HG02798 (cell line): ENCODE results near the gene PHACTR3.

Source experiments
- ATAC-seq: cut with Tn5 transposase; IDR thresholded peaks from one replicate; pipeline ENCODE4 v1.9.1; 2021; ENCODE audit warnings: mild to moderate bottlenecking; ENCODE audit not compliant: unreplicated experiment, poor library complexity

PHACTR3 gene

GRCh38 chr20:59770851-59771250, 166.5 kb downstream of the PHACTR3 start:
- ATAC-seq: no peak

GRCh38 chr20:59771506-59772372, 167.4 kb downstream of the PHACTR3 start:
- ATAC-seq: no peak

DNA sequence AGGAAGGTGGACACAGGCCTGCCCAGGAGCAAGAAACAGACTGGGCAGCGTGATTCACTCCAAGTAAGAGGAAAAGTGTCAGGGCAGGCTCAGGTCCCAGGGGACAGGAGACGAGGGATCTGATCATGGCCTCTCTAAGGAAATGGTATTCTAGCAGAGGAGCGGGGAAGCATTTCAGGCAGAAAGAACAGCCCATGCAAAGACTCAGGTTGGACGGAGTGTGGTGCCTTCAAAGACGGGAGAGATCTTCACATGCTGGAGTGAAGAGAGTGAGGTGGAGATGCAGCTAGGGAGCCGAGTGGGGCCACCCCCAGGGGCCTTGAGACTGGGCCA, 168.0 kb downstream of the PHACTR3 start:
- ATAC-seq: no peak

GRCh38 chr20:59772931-59773913, 168.9 kb downstream of the PHACTR3 start:
- no peak for ATAC-seq

DNA sequence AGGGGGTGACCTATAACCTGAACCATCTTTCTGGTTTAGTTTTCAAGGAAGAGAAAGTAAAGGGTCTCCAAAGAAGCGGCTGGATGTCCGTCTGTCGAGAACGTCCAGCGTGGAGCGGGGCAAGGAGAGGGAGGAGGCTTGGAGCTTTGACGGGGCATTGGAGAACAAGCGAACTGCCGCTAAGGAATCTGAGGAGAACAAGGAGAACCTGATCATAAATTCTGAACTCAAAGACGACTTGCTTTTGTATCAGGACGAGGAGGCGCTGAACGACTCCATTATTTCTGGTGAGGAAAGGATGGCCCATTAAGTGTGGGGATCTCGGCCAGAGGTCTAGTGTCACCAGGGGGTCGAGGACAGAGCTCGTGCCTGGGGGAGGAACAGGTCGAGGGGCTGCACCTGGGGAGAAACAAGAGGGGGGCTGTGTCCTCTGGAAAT, 169.9 kb downstream of the PHACTR3 start:
- ATAC-seq: no peak

GRCh38 chr20:59774921-59775686, 170.8 kb downstream of the PHACTR3 start:
- no peak for ATAC-seq

DNA sequence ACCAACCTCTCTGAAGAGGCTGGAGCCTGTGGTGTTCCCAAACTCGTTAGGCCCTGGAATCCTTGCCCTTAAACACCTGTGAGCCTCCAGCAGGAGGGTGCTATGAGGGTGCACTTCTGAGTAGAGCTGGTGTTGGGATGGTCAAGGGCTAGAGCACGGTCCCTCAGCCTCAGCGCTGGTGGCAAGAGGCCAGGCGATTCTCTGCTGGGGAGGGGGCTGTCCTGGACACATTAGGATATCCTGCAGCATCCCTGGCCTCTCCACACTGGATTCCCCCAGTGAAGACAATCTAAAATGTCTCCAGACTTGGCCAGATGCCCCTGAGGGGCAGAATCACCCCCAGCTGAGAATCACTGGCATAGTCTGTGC, 171.3 kb downstream of the PHACTR3 start:
- no peak for ATAC-seq

DNA sequence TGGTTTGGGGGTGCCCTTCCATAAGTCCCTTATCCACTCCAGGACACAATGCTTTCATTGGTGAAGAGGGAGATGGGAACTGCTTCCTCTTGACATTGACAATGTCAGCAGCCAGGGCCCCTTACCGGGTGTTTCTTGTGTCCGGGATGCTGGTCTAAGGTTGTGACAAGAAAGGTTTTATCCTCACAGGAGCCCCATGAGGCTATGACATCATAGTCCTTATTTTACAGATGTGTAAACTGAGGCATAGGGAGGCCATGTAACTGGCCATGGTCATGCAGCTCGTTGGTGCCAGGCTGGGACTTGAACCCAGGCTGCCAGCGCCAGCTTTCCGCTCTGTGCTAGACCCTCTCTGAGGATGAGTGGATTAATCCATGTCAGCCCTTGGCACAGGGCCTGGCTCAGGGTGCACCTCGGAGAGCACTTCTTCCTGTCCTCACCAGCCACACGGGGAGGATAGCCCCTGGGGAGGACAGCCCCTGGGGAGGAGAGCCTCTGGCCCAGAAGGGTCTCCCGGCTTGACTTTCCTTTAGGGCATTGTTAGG, 171.8 kb downstream of the PHACTR3 start:
- ATAC-seq: no peak

GRCh38 chr20:59776626-59777330, 172.4 kb downstream of the PHACTR3 start:
- no peak for ATAC-seq

DNA sequence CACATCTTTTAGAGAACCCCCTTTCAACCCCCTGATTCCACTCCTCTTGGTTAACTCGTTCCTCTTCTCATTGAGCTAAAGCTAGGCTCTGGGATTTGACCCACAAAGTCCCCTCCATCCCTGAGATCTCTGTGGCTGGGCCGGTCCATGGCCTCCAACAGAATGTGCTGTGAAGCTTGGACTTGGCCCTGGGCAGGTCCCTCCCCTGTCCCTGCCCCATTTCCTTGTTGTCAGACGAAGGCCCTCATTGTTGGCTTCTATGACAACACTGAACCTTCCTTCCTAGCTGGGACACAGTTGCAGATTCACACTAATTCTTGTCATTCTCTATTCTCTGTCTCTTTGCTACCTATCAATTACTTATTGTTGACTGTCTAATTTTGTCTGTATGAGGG, 173.0 kb downstream of the PHACTR3 start:
- ATAC-seq: no peak

- no peak for ATAC-seq
Observed at GRCh38 chr20:59777814-59778575, 173.7 kb downstream of the PHACTR3 start.

- ATAC-seq: no peak
Observed at GRCh38 chr20:59778615-59779200, 174.4 kb downstream of the PHACTR3 start.

- no peak for ATAC-seq
Observed at GRCh38 chr20:59779656-59780380, 175.5 kb downstream of the PHACTR3 start.

GRCh38 chr20:59780494-59781185, 176.3 kb downstream of the PHACTR3 start:
- ATAC-seq: no peak

GRCh38 chr20:59781226-59781625, 176.9 kb downstream of the PHACTR3 start:
- ATAC-seq: no peak

GRCh38 chr20:59782986-59783640, 178.8 kb downstream of the PHACTR3 start:
- no peak for ATAC-seq

DNA sequence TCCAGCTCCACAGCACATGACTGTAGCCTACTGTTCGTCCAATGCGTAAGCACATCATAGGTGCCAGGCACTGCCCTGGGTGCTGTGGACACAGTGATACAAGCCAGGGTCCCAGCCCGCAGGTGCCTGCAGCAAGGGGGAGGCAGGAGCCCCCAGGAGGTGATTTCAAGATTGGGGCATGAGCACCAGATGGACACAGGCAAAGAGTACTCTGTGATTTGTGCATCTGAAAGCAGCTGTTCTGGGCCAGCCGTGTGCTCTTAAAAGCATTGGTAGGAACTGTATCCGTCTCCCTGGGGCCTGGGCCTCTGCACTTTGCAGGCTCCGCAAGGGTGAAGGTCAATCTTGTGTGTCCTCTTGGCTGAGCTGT, 179.3 kb downstream of the PHACTR3 start:
- no peak for ATAC-seq
